CD4-positive, alpha-beta memory T cell (primary cell): ENCODE measurements around the gene ACSL3. TPM values are rescaled to one million over a fixed set of nuclear protein-coding genes. Genes with fewer than 3 reads are reported as not detected.
"Not testable (repeated sequence)": the region's sequence is repeated elsewhere in the genome, so short reads cannot be mapped to it uniquely, and the experiment has no call there.

ENCODE experiments used
- CTCF ChIA-PET: fragments of 350-600 bp; sonication (Branson Sonifier 250); formaldehyde crosslinking; loops from one replicate; lab custom pipeline; 2021; ENCODE audit warnings: inconsistent platforms; ENCODE audit not compliant: partially characterized antibody; lab: Charles Lee
- POLR2A ChIA-PET: fragments of 350-600 bp; sonication (Branson Sonifier 250); formaldehyde crosslinking; loops from one replicate; lab custom pipeline; 2021; ENCODE audit not compliant: partially characterized antibody; lab: Charles Lee
- DNase-seq, 5 donors: peaks; one replicate each; pipeline versions ENCODE4 v3.0.0 to v3.0.0-alpha.2; 2020 to 2022; ENCODE audit warnings: mixed read lengths in 1 of 5
- H3K27ac ChIP-seq: one replicate; pipeline ENCODE4 v1.7.0; 2013; ENCODE audit warnings: low read depth, low read length
- H3K27me3 ChIP-seq: 2 replicates; pipeline ENCODE4 v1.7.0; 2013; ENCODE audit warnings: mild to moderate bottlenecking, low read length, moderate library complexity; ENCODE audit not compliant: insufficient read depth
- H3K36me3 ChIP-seq: 2 replicates; pipeline ENCODE4 v1.7.0; 2013; ENCODE audit warnings: mild to moderate bottlenecking, low read length, moderate library complexity; ENCODE audit not compliant: insufficient read depth
- H3K4me1 ChIP-seq: 2 replicates; pipeline ENCODE4 v1.7.0; 2013; ENCODE audit warnings: mild to moderate bottlenecking, low read length, moderate library complexity; ENCODE audit not compliant: insufficient read depth
- H3K4me3 ChIP-seq, 2 donors: one replicate each; pipeline ENCODE4 v1.7.0; 2013; ENCODE audit warnings: low read length in 2 of 2, mild to moderate bottlenecking in 1 of 2
- H3K9me3 ChIP-seq, 2 donors: one replicate each; pipeline ENCODE4 v1.7.0; 2013; ENCODE audit warnings: low read length in 2 of 2, control low read depth in 1 of 2; ENCODE audit not compliant: control insufficient read depth in 1 of 2
- H3K27ac Mint-ChIP-seq, 7 donors: one replicate each; pipeline ENCODE4 v1.8.0; 2020 to 2021; ENCODE audit warnings: mixed read lengths in 7 of 7, mild to moderate bottlenecking in 6 of 7, inconsistent platforms in 3 of 7, moderate library complexity in 3 of 7
- H3K27me3 Mint-ChIP-seq, 2 donors: one replicate each; pipeline ENCODE4 v1.8.0; 2020 to 2021; ENCODE audit warnings: mixed read lengths in 2 of 2
- H3K36me3 Mint-ChIP-seq, 2 donors: one replicate each; pipeline ENCODE4 v1.8.0; 2020 to 2021; ENCODE audit warnings: mixed read lengths in 2 of 2, inconsistent platforms in 1 of 2, mild to moderate bottlenecking in 1 of 2
- H3K4me1 Mint-ChIP-seq, 4 donors: one replicate each; pipeline ENCODE4 v1.8.0; 2020 to 2021; ENCODE audit warnings: mixed read lengths in 4 of 4, mild to moderate bottlenecking in 1 of 4
- H3K4me3 Mint-ChIP-seq, 8 donors: one replicate each; pipeline ENCODE4 v1.8.0; 2020 to 2021; ENCODE audit warnings: mixed read lengths in 8 of 8, mild to moderate bottlenecking in 7 of 8, moderate library complexity in 6 of 8, inconsistent platforms in 3 of 8
- H3K9me3 Mint-ChIP-seq, 8 donors: one replicate each; pipeline ENCODE4 v1.8.0; 2020 to 2021; ENCODE audit warnings: mixed read lengths in 8 of 8, mild to moderate bottlenecking in 5 of 8, inconsistent platforms in 3 of 8, moderate library complexity in 1 of 8
- intact Hi-C: fragments of 100-400 bp; cut with micrococcal nuclease; formaldehyde crosslinking; loops from one replicate; pipeline ENCODE4 v1.15.1; 2023
- polyA plus RNA-seq, 2 donors: library from polyadenylated mRNA; unstranded; fragments of 300-500 nt; fragmentation: Illumina TruSeq; gene quantifications; one replicate each; pipeline ENCODE4 v1.2.3, GENCODE V29; 2021
- total RNA-seq, 2 experiments: library from RNA; stranded (reverse); gene quantifications; one replicate each; pipeline ENCODE4 v1.2.3, GENCODE V29; 2021

ACSL3 gene
- total and polyA plus RNA-seq, 4 experiments from 2014 or later, result 24.8 to 30.9 (median 25.8) TPM

DNA sequence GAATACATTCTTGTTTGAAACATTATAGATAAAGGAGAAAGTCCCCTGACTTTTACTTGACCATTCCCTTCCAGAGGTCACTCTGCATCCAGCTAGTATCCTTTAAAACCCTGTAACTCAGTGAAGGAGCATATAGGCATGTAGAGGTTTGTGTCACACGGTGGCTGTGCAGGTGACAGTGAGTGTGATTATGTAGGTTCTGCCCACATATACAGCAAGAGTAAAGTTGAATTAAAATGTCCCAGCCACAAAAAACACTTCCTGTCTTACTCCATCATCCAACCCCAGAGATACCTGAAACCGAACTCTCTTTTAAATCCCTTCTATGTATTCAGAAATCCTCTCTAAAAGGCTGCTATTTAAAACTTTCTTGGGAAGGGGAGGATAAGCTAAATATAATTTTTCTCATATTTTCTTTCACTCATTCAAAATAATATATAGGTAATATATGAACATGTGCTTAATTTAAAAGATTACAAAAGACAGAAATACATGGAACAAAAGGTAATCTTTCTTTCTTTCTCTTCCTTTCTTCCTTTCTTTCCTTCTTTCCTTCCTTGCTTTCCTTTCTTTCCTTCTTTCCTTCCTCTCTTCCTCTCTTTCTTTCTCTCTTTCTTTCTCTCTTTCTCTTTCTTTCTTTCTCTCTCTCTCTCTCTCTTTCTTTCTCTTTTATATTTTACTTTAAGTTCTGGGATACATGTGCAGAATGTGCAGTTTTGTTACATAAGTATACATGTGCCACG is 20.6 kb upstream of the ACSL3 start:
- Mint-ChIP-seq H3K27me3 (peaks cover 18 to 19% of the 10 kb centered on the region in 2 donors), H3K27ac (no peak overlapping the region), H3K9me3 (no peaks in the 10 kb centered on the region), H3K4me1 (peaks cover 0 to 2% (median 0%) of the 10 kb centered on the region in 4 donors), H3K36me3 (no peaks in the 10 kb centered on the region), H3K4me3 (no peak overlapping the region)
- POLR2A ChIA-PET, result no interaction called here
- H3K9me3 ChIP-seq, result no peaks in the 10 kb centered on the region
- no peak for DNase-seq
- H3K4me1 ChIP-seq, result no peaks in the 10 kb centered on the region
- intact Hi-C loops, result no loop called here
- no peaks in the 10 kb centered on the region for H3K27me3 ChIP-seq
- H3K4me3 ChIP-seq, result no peak overlapping the region
- no peak overlapping the region for H3K27ac ChIP-seq
- H3K36me3 ChIP-seq, result no peaks in the 10 kb centered on the region
- CTCF ChIA-PET, result no interaction called here

DNA sequence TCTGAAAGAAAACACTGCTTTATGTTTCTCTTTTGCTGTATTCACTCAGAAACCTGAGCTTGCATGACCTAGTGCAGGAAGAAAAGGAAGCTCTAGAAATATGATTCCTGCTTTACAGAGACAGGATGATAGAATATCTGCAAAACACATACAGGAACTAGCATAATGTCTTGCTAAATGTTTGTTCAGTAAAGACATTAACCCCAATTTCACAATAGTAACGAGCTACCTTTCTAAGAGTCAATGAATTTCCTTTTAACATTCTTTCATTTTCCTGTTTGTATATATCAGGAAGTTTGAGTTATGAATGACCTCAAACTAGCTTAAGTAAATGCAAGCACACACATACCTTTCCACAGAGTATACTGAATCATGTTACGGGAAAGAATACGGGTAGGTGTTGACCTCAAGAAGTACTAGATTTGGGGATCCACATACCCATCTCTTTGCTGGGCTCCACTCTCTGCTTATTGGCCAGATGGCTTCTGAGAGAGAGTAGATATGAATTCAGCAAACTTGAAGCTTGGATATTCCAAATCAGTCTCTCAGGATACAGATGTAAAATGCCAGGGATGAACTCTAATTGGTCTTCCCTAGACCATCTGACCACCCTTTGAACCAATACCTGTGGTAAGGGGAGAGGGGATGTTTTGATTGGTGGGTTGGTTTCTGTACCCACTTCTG is 18.2 kb upstream of the ACSL3 start:
- H3K27ac Mint-ChIP-seq, result no peak overlapping the region
- H3K4me3 ChIP-seq, result no peak overlapping the region
- H3K36me3 Mint-ChIP-seq, result no peaks in the 10 kb centered on the region
- no peak overlapping the region for H3K4me3 Mint-ChIP-seq
- H3K27me3 Mint-ChIP-seq, result peaks cover 10 to 17% of the 10 kb centered on the region in 2 donors
- no peaks in the 10 kb centered on the region for H3K27me3 ChIP-seq
- H3K9me3 ChIP-seq, result no peaks in the 10 kb centered on the region
- DNase-seq, result no peak
- no peaks in the 10 kb centered on the region for H3K4me1 ChIP-seq
- ChIA-PET POLR2A (no interaction called here), CTCF (interaction anchor here (1.0 to 1.3 kb wide), 2 partner anchors 15 to 133 kb away, joined by 3 read pairs; no protein-coding TSS in a partner anchor)
- no peak overlapping the region for H3K27ac ChIP-seq
- H3K36me3 ChIP-seq, result no peaks in the 10 kb centered on the region
- H3K9me3 Mint-ChIP-seq, result no peaks in the 10 kb centered on the region
- H3K4me1 Mint-ChIP-seq, result no peaks in the 10 kb centered on the region
- intact Hi-C loops, result no loop called here

DNA sequence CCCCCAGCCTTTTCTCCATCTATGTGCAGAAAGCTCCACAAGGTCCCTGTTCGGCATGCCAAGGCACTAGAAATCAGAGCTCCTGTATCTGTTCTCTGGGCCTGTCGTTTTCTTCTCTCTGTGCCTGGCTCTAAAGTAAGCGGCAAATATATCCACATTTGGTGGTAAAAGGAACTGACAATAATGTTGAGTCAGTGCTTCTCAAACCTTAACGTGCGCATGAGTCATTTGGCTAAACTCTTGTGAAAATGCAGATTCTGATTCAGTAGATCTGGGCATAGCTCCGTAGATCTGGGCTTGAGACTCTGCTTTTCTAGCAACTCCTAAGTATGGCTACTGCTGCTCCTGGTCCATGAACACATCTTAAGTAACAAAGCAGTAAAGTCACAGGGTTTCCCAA is 16.5 kb upstream of the ACSL3 start:
- intact Hi-C loops, result no loop called here
- no peaks in the 10 kb centered on the region for H3K9me3 Mint-ChIP-seq

DNA sequence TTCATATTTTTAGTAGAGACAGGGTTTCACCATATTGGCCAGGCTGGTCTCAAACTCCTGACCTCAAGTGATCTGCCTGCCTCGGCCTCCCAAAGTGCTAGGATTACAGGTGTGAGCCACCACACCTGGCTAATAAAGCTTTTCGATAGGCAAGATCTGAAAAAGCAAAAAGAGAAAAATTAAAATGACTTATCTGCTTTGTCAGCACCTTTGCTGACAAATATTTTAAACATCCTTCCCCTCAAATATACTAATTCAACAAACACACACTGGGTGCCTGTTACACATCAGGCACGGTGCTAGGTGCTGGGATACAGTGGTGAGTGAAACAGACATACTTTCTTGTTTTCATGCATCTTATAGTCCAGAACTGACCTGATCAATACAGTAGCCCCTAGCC is 15.5 kb upstream of the ACSL3 start:
- H3K36me3 Mint-ChIP-seq, POLR2A ChIA-PET, H3K9me3 ChIP-seq, H3K27me3 ChIP-seq, H3K36me3 ChIP-seq, H3K4me1 ChIP-seq, H3K4me1 Mint-ChIP-seq, H3K27ac ChIP-seq, H3K27ac Mint-ChIP-seq, DNase-seq, H3K4me3 ChIP-seq, H3K4me3 Mint-ChIP-seq, intact Hi-C loops, H3K9me3 Mint-ChIP-seq, CTCF ChIA-PET: not testable (repeated sequence)
- H3K27me3 Mint-ChIP-seq, result peaks cover 13 to 14% of the 10 kb centered on the region in 2 donors

More for the DNA sequence above, 16.5 kb upstream of the ACSL3 start:
- Histone ChIP-seq H3K27ac (no peak overlapping the region), H3K4me1 (no peaks in the 10 kb centered on the region), H3K4me3 (no peak overlapping the region), H3K9me3 (no peaks in the 10 kb centered on the region), H3K36me3 (no peaks in the 10 kb centered on the region), H3K27me3 (no peaks in the 10 kb centered on the region)
- Mint-ChIP-seq H3K36me3 (no peaks in the 10 kb centered on the region), H3K4me3 (no peak overlapping the region), H3K27ac (no peak overlapping the region), H3K4me1 (no peaks in the 10 kb centered on the region), H3K27me3 (peaks cover 13 to 14% of the 10 kb centered on the region in 2 donors)
- DNase-seq, result no peak
- POLR2A ChIA-PET, result no interaction called here
- CTCF ChIA-PET, result no interaction called here

DNA sequence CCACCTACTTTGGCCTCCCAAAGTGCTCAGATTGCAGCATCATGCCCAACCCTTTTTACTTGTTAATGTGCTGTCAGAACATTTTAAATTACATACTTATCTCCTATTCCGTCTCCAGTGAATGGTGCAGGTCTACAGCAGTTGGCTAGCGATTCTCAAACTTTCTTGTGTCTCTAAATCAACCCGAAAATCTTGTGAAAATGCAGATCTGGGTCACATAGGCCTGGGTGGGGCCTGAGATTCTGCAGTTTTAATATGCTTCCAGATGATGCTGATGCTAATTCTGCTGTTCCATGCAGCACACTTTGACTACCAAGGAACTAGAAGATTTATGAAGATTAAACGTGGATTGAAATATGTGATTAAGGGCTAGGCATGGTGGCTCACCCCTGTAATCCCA is 14.8 kb upstream of the ACSL3 start:
- Histone ChIP-seq H3K36me3 (no peaks in the 10 kb centered on the region), H3K4me1 (no peaks in the 10 kb centered on the region), H3K9me3 (no peaks in the 10 kb centered on the region), H3K27ac (no peak overlapping the region), H3K4me3 (no peak overlapping the region), H3K27me3 (no peaks in the 10 kb centered on the region)
- ChIA-PET CTCF (no interaction called here), POLR2A (no interaction called here)
- intact Hi-C loops, result no loop called here
- no peak overlapping the region for H3K27ac Mint-ChIP-seq
- peaks cover 13 to 14% of the 10 kb centered on the region in 2 donors for H3K27me3 Mint-ChIP-seq
- no peak overlapping the region for H3K4me3 Mint-ChIP-seq
- no peak for DNase-seq
- H3K4me1 Mint-ChIP-seq, result no peaks in the 10 kb centered on the region
- no peaks in the 10 kb centered on the region for H3K36me3 Mint-ChIP-seq
- no peaks in the 10 kb centered on the region for H3K9me3 Mint-ChIP-seq

DNA sequence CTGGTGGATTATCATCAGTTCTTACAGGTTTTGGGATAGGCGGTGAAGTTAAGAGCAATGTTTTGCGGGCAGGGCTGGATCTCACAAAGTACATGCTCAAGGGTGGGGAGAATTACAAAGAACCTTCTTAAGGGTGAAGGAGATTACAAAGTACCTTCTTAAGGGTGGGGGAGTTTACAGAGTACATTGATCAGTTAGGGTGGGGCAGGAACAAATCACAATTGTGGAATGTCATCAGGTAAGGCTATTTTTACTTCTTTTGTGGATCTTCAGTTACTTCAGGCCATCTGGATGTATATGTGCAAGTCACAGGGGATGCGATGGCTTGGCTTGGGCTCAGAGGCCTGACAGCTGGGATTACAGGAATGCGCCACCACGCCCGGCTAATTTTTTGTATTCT is 12.8 kb upstream of the ACSL3 start:
- H3K27ac ChIP-seq, H3K9me3 Mint-ChIP-seq, H3K4me1 Mint-ChIP-seq, H3K36me3 Mint-ChIP-seq, H3K4me3 Mint-ChIP-seq, H3K4me1 ChIP-seq, H3K27me3 ChIP-seq, H3K27ac Mint-ChIP-seq, DNase-seq, H3K36me3 ChIP-seq, CTCF ChIA-PET, H3K4me3 ChIP-seq, intact Hi-C loops, POLR2A ChIA-PET, H3K9me3 ChIP-seq: not testable (repeated sequence)
- H3K27me3 Mint-ChIP-seq, result peaks cover 7 to 16% of the 10 kb centered on the region in 2 donors

DNA sequence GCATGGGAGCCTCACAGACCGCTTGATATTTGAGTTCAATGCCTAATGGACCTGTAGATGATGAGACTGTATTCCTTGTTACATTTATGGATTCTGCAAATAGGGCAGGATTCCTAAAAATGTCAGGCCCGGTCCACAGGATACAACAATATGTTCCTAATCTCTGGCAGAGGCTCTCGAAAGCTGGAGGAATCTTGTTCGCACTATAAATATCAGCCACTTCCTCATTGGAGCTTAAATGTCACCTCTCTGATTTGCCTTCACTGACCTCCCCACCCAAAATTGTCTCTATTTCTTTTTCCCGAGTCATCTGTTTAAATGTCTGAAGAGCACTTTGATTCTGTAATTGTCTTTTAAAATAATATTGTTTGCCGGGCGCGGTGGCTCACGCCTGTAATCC is 12.0 kb upstream of the ACSL3 start:
- Mint-ChIP-seq H3K27me3 (peaks cover 7 to 12% of the 10 kb centered on the region in 2 donors), H3K36me3 (no peaks in the 10 kb centered on the region), H3K9me3 (no peaks in the 10 kb centered on the region), H3K4me3 (no peak overlapping the region), H3K27ac (no peak overlapping the region), H3K4me1 (no peaks in the 10 kb centered on the region)
- Histone ChIP-seq H3K27me3 (no peaks in the 10 kb centered on the region), H3K36me3 (no peaks in the 10 kb centered on the region), H3K4me1 (no peaks in the 10 kb centered on the region), H3K9me3 (no peaks in the 10 kb centered on the region), H3K4me3 (no peak overlapping the region), H3K27ac (no peak overlapping the region)
- ChIA-PET CTCF (no interaction called here), POLR2A (no interaction called here)
- no peak for DNase-seq
- intact Hi-C loops, result no loop called here
